Spleen (tissue), 11 donors: ENCODE results near the gene CARD19. TPM values are rescaled to one million over a fixed set of nuclear protein-coding genes. Genes with fewer than 3 reads are reported as not detected.

Source experiments
- DNase-seq: peaks from one replicate; pipeline ENCODE4 v3.0.0-alpha.2; 2020
- H3K27ac ChIP-seq, 8 donors: fragments of 200-600 bp; sonication (generic) in 7 of 8; 1 replicate in 4 of 8; 2 replicates in 4 of 8; pipeline versions ENCODE4 v1.5.0 to v1.8.0; 2016 to 2021; ENCODE audit warnings: inconsistent platforms in 4 of 8, mild to moderate bottlenecking in 4 of 8, moderate library complexity in 1 of 8
- H3K27me3 ChIP-seq, 7 donors: fragments of 200-600 bp; sonication (generic) in 6 of 7; replicated peaks in 1 of 7; 1 replicate in 4 of 7; 2 replicates in 3 of 7; pipeline versions ENCODE4 v1.5.0 to v1.8.0; 2016 to 2021; ENCODE audit warnings: inconsistent platforms in 3 of 7, mild to moderate bottlenecking in 1 of 7
- H3K36me3 ChIP-seq, 6 donors: fragments of 200-600 bp; sonication (generic) in 5 of 6; 1 replicate in 4 of 6; 2 replicates in 2 of 6; pipeline versions ENCODE4 v1.5.0 to v1.8.0; 2016 to 2021; ENCODE audit warnings: inconsistent platforms in 2 of 6
- H3K4me1 ChIP-seq, 6 donors: fragments of 200-600 bp; sonication (generic) in 5 of 6; 1 replicate in 3 of 6; 2 replicates in 3 of 6; pipeline versions ENCODE4 v1.5.0 to v1.8.0; 2016 to 2021; ENCODE audit warnings: inconsistent platforms in 3 of 6
- H3K4me3 ChIP-seq, 8 donors: fragments of 200-600 bp; sonication (generic) in 7 of 8; 1 replicate in 4 of 8; 2 replicates in 4 of 8; pipeline versions ENCODE4 v1.5.0 to v1.8.0; 2016 to 2021; ENCODE audit warnings: inconsistent platforms in 4 of 8, mild to moderate bottlenecking in 4 of 8, moderate library complexity in 2 of 8
- H3K9me3 ChIP-seq, 8 donors: fragments of 200-600 bp; sonication (generic) in 7 of 8; 1 replicate in 4 of 8; 2 replicates in 4 of 8; pipeline versions ENCODE4 v1.5.0 to v1.8.0; 2016 to 2021; ENCODE audit warnings: inconsistent platforms in 4 of 8
- POLR2A ChIP-seq, 3 donors: fragments of 450-650 bp; IDR thresholded peaks; one replicate each; pipeline ENCODE4 v1.5.1; 2017; ENCODE audit warnings: antibody characterized with exemption in 3 of 3, mild to moderate bottlenecking in 1 of 3
- POLR2AphosphoS5 ChIP-seq, 3 donors: sonication (generic); formaldehyde crosslinking; IDR thresholded peaks; one replicate each; pipeline ENCODE4 v1.5.1; 2017; ENCODE audit warnings: antibody characterized with exemption in 3 of 3
- WGBS, 5 donors: extraction: QIAGEN DNeasy Blood & Tissue Kit in 3 of 5; methylation state at CpG; one replicate each; pipeline versions ENCODE4 v1.1.5 to v1.1.7; 2013 to 2018; 5-methylcytosine and 5-hydroxymethylcytosine counted together
- intact Hi-C: fragments of 100-400 bp; cut with DNase I; formaldehyde crosslinking; loops from one replicate; pipeline ENCODE4 v1.15.0; 2023; ENCODE audit warnings: low total_unique reads
- polyA plus RNA-seq, 3 donors: library from polyadenylated mRNA; stranded (reverse); fragments of 200-250 nt; gene quantifications; one replicate each; pipeline ENCODE4 v1.2.1, GENCODE V29; 2013
- total RNA-seq, 7 donors: library from RNA; depleted of rRNA in 3 of 7; stranded (reverse); fragments of >200 nt in 3 of 7; fragmentation: NEBNext Ultra II Directional in 4 of 7; extraction: Animal tissue kit (Norgen Biotek cat#: 25700) in 4 of 7; gene quantifications; one replicate each; pipeline versions ENCODE4 v1.1.0 to v1.2.1, GENCODE V29; 2016 to 2021
- TF ChIP-seq, protein P1 (sequence below), 11 experiments: fragments of 200-600 bp in 7 of 11; fragments of 450-650 bp in 4 of 11; sonication (generic) in 4 of 11; IDR thresholded peaks in 8 of 11; conservative IDR thresholded peaks in 3 of 11; 1 replicate in 7 of 11; 2 replicates in 4 of 11; pipeline versions ENCODE4 v1.4.0 to v1.8.0; 2016 to 2021; ENCODE audit warnings: antibody characterized with exemption in 11 of 11, inconsistent platforms in 4 of 11, mild to moderate bottlenecking in 1 of 11
- donor health status: healthy with polysubstance abuse.
- donor health status: DM: no; HTN: no; CAD: no; lungs with moderate emphysema.
- donor health status: DM: no; HTN: no; CAD: no.
- donor health status: Bipolar disorder and iron deficiency.
- donor health status: healthy.
- donor health status: DM: no; HTN: no; CAD: no.
- donor health status: DM: yes; HTN: yes; CAD: no.

Gene CARD19
- total and polyA plus RNA-seq, 10 donors = 21.7 to 78.8 (median 39.2) TPM

DNA sequence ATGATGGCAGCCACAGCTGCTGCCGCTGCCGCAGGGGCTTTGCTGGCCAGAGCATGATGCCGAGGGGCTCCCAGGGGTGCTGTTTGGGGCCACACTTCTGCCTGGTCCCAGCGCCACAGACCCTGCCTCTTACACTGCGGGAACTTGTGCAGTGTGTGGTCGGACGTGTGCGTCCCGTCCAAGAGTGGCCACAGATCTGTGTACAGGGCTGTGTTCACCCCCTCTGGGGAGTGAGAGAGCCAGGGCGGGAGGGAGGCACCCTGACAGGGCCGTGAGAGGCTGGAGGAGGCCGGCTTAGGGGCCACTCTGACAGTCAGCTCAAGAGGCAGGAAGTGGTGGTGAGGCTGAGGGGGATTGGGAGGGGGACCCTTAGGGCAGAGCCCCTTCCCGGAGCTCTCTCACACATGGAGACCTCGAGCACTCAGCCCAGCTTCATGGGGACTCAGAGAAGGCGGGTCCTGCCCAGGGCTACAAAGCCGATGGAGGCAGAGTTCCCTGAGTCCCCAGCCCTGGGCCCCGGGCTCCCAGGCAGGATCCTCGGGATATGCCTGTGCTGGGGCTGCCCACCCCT lies 13.1 kb upstream of the CARD19 start:
- Histone ChIP-seq H3K27ac (peak overlapping the region in 4 of 8 donors; percentile 13 to 60 (median 34)), H3K4me3 (no peak overlapping the region), H3K9me3 (peaks cover 0 to 6% (median 2%) of the 10 kb centered on the region in 8 donors), H3K4me1 (peaks cover 0 to 19% (median 11%) of the 10 kb centered on the region in 6 donors), H3K36me3 (peaks cover 2 to 100% (median 62%) of the 10 kb centered on the region in 6 donors), H3K27me3 (no peaks in the 10 kb centered on the region)
- intact Hi-C loops = no loop called here
- peak; percentile 63 for DNase-seq
- no peak for TF ChIP-seq POLR2AphosphoS5 (IDR thresholded peaks at IDR 0.05)
- TF ChIP-seq, protein P1, sequence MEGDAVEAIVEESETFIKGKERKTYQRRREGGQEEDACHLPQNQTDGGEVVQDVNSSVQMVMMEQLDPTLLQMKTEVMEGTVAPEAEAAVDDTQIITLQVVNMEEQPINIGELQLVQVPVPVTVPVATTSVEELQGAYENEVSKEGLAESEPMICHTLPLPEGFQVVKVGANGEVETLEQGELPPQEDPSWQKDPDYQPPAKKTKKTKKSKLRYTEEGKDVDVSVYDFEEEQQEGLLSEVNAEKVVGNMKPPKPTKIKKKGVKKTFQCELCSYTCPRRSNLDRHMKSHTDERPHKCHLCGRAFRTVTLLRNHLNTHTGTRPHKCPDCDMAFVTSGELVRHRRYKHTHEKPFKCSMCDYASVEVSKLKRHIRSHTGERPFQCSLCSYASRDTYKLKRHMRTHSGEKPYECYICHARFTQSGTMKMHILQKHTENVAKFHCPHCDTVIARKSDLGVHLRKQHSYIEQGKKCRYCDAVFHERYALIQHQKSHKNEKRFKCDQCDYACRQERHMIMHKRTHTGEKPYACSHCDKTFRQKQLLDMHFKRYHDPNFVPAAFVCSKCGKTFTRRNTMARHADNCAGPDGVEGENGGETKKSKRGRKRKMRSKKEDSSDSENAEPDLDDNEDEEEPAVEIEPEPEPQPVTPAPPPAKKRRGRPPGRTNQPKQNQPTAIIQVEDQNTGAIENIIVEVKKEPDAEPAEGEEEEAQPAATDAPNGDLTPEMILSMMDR (IDR thresholded peaks at IDR 0.05 in 8 of 11, conservative IDR thresholded peaks at IDR 0.05 in 3 of 11) = no peak
- no peak for TF ChIP-seq POLR2A (IDR thresholded peaks at IDR 0.05)
- WGBS, 5 donors = 47 to 58% (median 48%) methylated on average over 14 to 18 of the region's 18 CpGs

DNA sequence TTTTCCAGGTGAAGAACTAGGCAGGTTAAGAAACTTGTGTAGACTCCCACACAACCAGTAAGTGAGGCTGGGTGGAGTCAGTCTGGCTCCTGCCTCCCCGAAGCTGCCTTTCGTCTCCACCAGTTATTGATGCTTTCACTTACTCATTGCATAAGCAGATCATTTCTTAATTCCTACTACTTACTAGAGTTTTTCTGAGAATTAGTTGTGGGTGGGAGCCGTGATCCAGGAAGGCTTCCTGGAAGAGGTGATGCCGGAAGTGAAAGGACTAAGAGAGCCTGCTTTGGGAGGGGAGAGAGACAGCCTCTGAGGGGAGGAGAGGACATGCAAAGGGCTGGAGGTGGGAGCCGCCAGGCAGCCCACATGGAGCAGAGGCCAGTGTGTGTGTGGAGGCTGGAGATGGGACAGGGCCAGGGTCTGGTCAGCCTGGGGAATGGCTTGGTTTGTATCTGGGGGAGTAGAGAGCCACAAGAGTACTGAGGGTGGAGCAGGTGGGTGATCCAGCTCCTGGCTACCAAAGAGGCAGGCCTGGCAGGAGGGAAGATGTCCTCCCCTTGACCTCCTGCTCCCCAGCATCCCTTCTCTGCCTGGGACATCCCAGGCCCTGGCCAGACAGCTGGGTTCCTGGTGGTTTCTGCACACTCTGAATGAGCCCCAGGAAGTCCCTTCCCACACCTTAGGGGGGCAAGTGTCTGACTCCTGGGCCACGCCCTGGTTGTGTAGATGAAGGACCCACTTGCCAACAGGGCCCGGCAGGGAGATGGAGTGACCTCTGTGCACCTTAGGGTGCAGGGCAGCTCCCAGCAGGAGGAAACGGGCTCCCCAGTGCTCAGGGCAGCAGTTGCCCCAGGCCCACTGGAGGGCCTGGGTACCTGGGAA lies 12.2 kb upstream of the CARD19 start:
- peak; percentile 53 for DNase-seq
- intact Hi-C loops = no loop called here
- H3K9me3 ChIP-seq = peaks cover 0 to 6% (median 2%) of the 10 kb centered on the region in 8 donors

DNA sequence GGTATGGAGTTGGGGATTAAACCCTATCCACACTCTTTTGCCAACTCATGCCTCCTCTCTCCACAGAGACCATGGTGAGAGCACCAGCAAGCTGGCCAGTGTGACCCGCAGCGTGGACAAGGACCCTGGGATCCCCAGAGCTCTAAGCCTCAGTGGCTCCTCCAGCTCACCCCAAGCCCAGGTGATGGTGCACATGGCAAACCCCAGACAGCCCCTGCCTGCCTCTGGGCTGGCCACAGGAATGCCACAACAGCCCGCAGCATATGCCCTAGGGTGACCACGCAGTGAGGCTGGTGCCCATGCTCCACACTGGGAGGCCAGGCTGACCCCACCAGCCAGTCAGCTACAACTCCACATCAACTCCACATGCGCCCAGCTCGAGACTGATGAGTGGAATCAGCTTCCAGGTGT lies 11.5 kb upstream of the CARD19 start:
- H3K9me3 ChIP-seq = peaks cover 0 to 6% (median 2%) of the 10 kb centered on the region in 8 donors
- intact Hi-C loops = no loop called here
- peaks cover 0 to 19% (median 11%) of the 10 kb centered on the region in 6 donors for H3K4me1 ChIP-seq
- WGBS, 5 donors = 95 to 97% (median 96%) methylated on average over 4 to 6 of the region's 6 CpGs
- H3K27ac ChIP-seq = no peak overlapping the region
- H3K4me3 ChIP-seq = no peak overlapping the region
- no peaks in the 10 kb centered on the region for H3K27me3 ChIP-seq
- peaks cover 0 to 98% (median 49%) of the 10 kb centered on the region in 6 donors for H3K36me3 ChIP-seq
- no peak for TF ChIP-seq POLR2A (IDR thresholded peaks at IDR 0.05)
- peak in 1 of 3 donors; percentile 15 for TF ChIP-seq POLR2AphosphoS5 (IDR thresholded peaks at IDR 0.05)
- peak; percentile 58 for DNase-seq

More for the DNA sequence above, 12.2 kb upstream of the CARD19 start:
- 70 to 83% (median 78%) methylated on average over 7 to 8 of the region's 8 CpGs for WGBS, 5 donors
- H3K27ac ChIP-seq = peak overlapping the region in 4 of 8 donors; percentile 13 to 60 (median 34)
- TF ChIP-seq POLR2AphosphoS5 (IDR thresholded peaks at IDR 0.05) (no peak), POLR2A (IDR thresholded peaks at IDR 0.05) (no peak)
- TF ChIP-seq, protein P1 (IDR thresholded peaks at IDR 0.05 in 8 of 11, conservative IDR thresholded peaks at IDR 0.05 in 3 of 11) = no peak
- H3K36me3 ChIP-seq = peaks cover 0 to 100% (median 54%) of the 10 kb centered on the region in 6 donors
- H3K4me3 ChIP-seq = no peak overlapping the region
- no peaks in the 10 kb centered on the region for H3K27me3 ChIP-seq
- H3K4me1 ChIP-seq = peaks cover 0 to 19% (median 11%) of the 10 kb centered on the region in 6 donors

DNA sequence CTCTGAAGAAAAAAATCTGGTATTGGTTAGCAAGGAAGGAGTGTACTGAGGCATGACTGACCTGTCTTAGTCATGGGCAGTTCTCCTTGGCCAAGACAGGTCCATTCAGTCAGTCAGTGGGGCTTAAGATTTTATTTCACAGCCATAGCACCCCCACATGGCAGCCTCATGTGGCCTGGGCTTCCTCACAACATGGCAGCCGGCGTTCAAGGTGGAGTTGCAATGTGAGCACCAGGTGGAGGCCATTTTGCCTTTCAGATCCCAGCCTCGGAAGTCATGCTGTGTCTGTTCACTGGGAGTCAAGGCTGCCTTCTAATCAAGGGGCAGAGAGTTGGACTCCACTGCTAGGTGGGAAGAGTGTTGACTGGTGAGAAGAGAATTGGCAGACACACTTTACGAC lies 10.3 kb upstream of the CARD19 start:
- no peak overlapping the region for H3K27ac ChIP-seq
- intact Hi-C loops = no loop called here
- H3K4me3 ChIP-seq = no peak overlapping the region
- 95 to 100% (median 97%) methylated on average over 1 to 4 of the region's 4 CpGs for WGBS, 5 donors
- peaks cover 0 to 19% (median 11%) of the 10 kb centered on the region in 6 donors for H3K4me1 ChIP-seq
- peak; percentile 45 for DNase-seq
- H3K36me3 ChIP-seq = peaks cover 0 to 90% (median 38%) of the 10 kb centered on the region in 6 donors
- H3K9me3 ChIP-seq = peaks cover 0 to 6% (median 2%) of the 10 kb centered on the region in 8 donors
- TF ChIP-seq POLR2AphosphoS5 (IDR thresholded peaks at IDR 0.05) (no peak), POLR2A (IDR thresholded peaks at IDR 0.05) (no peak)
- H3K27me3 ChIP-seq = no peaks in the 10 kb centered on the region
